Vagina (tissue), 2 donors: ENCODE measurements around the gene GPR158. TPM values are rescaled to one million over a fixed set of nuclear protein-coding genes. Genes with fewer than 3 reads are reported as not detected.

Experiments
- DNase-seq, 2 donors: peaks; one replicate each; pipeline ENCODE4 v3.0.0-alpha.2; 2017; ENCODE audit errors: extremely low spot score in 2 of 2
- H3K27ac ChIP-seq: fragments of 200-600 bp; sonication (generic); one replicate; pipeline ENCODE4 v1.5.1; 2019
- H3K27me3 ChIP-seq: fragments of 200-600 bp; sonication (generic); one replicate; pipeline ENCODE4 v1.5.1; 2019
- H3K36me3 ChIP-seq, 2 donors: fragments of 200-600 bp; sonication (generic); one replicate each; pipeline ENCODE4 v1.5.1; 2017 to 2019
- H3K4me1 ChIP-seq: fragments of 200-600 bp; sonication (generic); one replicate; pipeline ENCODE4 v1.5.1; 2019
- H3K4me3 ChIP-seq, 2 donors: fragments of 200-600 bp; sonication (generic); 1 replicate in 1 of 2; 2 replicates in 1 of 2; pipeline ENCODE4 v1.5.1; 2016 to 2019
- H3K9me3 ChIP-seq: fragments of 200-600 bp; sonication (generic); one replicate; pipeline ENCODE4 v1.5.1; 2019
- CTCF ChIP-seq, 3 experiments: fragments of 450-650 bp in 2 of 3; fragments of 200-600 bp in 1 of 3; sonication (generic) in 1 of 3; IDR thresholded peaks; one replicate each; pipeline ENCODE4 v1.5.1; 2017 to 2019; ENCODE audit warnings: antibody characterized with exemption in 3 of 3, mild to moderate bottlenecking in 2 of 3, moderate library complexity in 2 of 3
- POLR2A ChIP-seq, 2 donors: fragments of 450-650 bp; IDR thresholded peaks; one replicate each; pipeline ENCODE4 v1.6.1; 2017; ENCODE audit warnings: antibody characterized with exemption in 2 of 2, mild to moderate bottlenecking in 2 of 2, moderate library complexity in 2 of 2
- POLR2AphosphoS5 ChIP-seq, 2 donors: sonication (generic); formaldehyde crosslinking; IDR thresholded peaks; one replicate each; pipeline ENCODE4 v1.9.0; 2017; ENCODE audit warnings: antibody characterized with exemption in 2 of 2, mild to moderate bottlenecking in 2 of 2, low read depth in 1 of 2; ENCODE audit not compliant: insufficient read depth in 1 of 2
- intact Hi-C: fragments of 100-400 bp; cut with DNase I; formaldehyde crosslinking; loops from one replicate; pipeline ENCODE4 v1.15.1; 2023
- total RNA-seq: library from RNA; depleted of rRNA; stranded (reverse); fragments of >200 nt; gene quantifications from one replicate; pipeline ENCODE4 v1.2.3, GENCODE V29; 2016

GPR158 gene
- total RNA-seq, 1 donor from 2014 or later, result 0.49 TPM

DNA sequence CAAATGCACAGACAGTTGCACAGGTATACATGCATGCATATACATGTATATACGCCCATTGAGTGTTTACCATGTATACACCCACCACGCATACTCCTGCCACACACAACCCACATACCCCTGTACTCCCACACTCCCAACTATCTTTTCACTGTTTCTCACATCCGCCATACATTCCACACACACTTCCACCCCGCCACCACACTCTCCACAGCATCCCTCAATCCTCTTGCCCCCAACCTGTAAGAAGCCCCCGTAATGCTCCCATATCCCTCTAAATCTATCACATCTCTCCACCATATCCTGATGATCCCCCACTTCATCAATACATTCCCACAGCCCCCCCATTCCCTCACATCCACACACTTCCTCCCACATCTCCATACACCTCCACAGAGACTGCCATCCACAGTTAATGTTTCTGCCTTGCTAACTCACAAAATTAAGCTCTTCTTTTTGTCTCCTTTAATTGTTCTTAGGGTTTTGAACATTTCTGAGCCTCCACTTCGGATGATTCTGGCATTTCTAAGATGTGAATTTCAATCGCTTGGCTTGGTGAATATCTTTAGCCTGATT, 47.4 kb downstream of the GPR158 start:
- Histone ChIP-seq H3K4me3 (no peak overlapping the region), H3K36me3 (no peaks in the 10 kb centered on the region), H3K27me3 (no peaks in the 10 kb centered on the region), H3K4me1 (no peaks in the 10 kb centered on the region), H3K27ac (no peak overlapping the region), H3K9me3 (no peaks in the 10 kb centered on the region)
- no peak for TF ChIP-seq CTCF (IDR thresholded peaks at IDR 0.05)
- no peak for TF ChIP-seq POLR2AphosphoS5 (IDR thresholded peaks at IDR 0.05; ENCODE audit: insufficient read depth in 1 of 2, low read depth in 1 of 2)
- no peak for TF ChIP-seq POLR2A (IDR thresholded peaks at IDR 0.05)
- DNase-seq, result no peak
- intact Hi-C loops, result no loop called here

DNA sequence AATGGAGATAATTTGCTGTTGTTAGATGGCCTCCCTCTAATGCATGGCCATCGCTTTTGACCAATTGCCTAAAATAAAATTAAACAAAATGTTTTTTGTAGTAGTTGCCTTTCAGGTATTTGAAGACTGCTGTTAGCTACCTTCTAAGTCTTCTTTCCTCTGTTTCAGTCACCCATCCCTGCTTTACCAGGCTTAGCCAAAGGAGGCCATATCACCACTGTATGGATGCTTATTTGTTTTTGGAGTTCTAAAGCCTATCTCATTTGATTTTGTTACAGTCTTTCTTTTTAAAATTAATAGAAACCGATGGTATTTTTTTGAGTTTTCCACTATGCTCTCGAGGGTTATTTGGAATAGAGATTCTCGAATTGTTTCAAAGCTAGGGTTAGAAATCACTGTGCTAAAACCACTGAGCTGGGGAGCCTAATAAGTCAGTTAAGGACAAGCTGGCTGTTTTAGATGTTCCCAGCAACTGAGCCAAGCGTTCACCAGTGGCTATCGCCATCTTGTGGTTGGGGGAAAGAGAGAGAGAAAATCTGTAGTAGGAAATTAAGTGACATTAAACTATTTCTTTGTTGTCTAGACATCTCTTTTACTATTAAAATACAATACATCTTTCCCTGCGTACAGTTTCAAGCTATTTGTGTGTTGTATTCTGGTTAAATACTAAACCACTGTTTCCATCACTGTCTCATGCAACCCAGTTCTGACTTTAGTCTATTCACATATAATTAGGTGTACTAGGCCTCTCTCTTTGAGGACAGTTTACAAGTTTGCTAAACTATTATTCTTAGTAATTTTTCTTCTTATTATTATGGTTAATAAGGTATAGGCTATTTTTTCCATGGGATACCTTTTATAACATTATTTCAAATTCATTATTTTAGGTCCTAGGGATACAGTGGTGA, 52.2 kb downstream of the GPR158 start:
- DNase-seq, result no peak
- no peak for TF ChIP-seq POLR2A (IDR thresholded peaks at IDR 0.05)
- no peak for TF ChIP-seq CTCF (IDR thresholded peaks at IDR 0.05)
- H3K4me3 ChIP-seq, result no peak overlapping the region
- intact Hi-C loops, result no loop called here
- no peaks in the 10 kb centered on the region for H3K36me3 ChIP-seq
- H3K9me3 ChIP-seq, result no peaks in the 10 kb centered on the region
- H3K27me3 ChIP-seq, result no peaks in the 10 kb centered on the region
- H3K27ac ChIP-seq, result no peak overlapping the region
- no peaks in the 10 kb centered on the region for H3K4me1 ChIP-seq

GRCh38 chr10:25231751-25232150, 57.0 kb downstream of the GPR158 start:
- DNase-seq, result no peak
- H3K27me3 ChIP-seq, result no peaks in the 10 kb centered on the region
- no peaks in the 10 kb centered on the region for H3K36me3 ChIP-seq
- TF ChIP-seq POLR2AphosphoS5 (IDR thresholded peaks at IDR 0.05; ENCODE audit: insufficient read depth in 1 of 2, low read depth in 1 of 2) (no peak), CTCF (IDR thresholded peaks at IDR 0.05) (no peak), POLR2A (IDR thresholded peaks at IDR 0.05) (no peak)
- intact Hi-C loops, result no loop called here
- H3K9me3 ChIP-seq, result no peaks in the 10 kb centered on the region
- no peak overlapping the region for H3K27ac ChIP-seq
- no peaks in the 10 kb centered on the region for H3K4me1 ChIP-seq
- H3K4me3 ChIP-seq, result no peak overlapping the region

- intact Hi-C loops, result no loop called here
- H3K9me3 ChIP-seq, result no peaks in the 10 kb centered on the region
- TF ChIP-seq POLR2AphosphoS5 (IDR thresholded peaks at IDR 0.05; ENCODE audit: insufficient read depth in 1 of 2, low read depth in 1 of 2) (no peak), POLR2A (IDR thresholded peaks at IDR 0.05) (no peak)
- no peak overlapping the region for H3K27ac ChIP-seq
- H3K27me3 ChIP-seq, result no peaks in the 10 kb centered on the region
- H3K4me1 ChIP-seq, result no peaks in the 10 kb centered on the region
- H3K36me3 ChIP-seq, result no peaks in the 10 kb centered on the region
- no peak overlapping the region for H3K4me3 ChIP-seq
- no peak for DNase-seq
These were observed 57.4 kb downstream of the GPR158 start for GRCh38 chr10:25232204-25232603.

- TF ChIP-seq POLR2AphosphoS5 (IDR thresholded peaks at IDR 0.05; ENCODE audit: insufficient read depth in 1 of 2, low read depth in 1 of 2) (no peak), CTCF (IDR thresholded peaks at IDR 0.05) (no peak), POLR2A (IDR thresholded peaks at IDR 0.05) (no peak)
- intact Hi-C loops, result no loop called here
These were observed 70.4 kb downstream of the GPR158 start for GRCh38 chr10:25245165-25245564.

More at GRCh38 chr10:25245165-25245564, 70.4 kb downstream of the GPR158 start:
- Histone ChIP-seq H3K36me3 (no peaks in the 10 kb centered on the region), H3K27ac (no peak overlapping the region), H3K27me3 (no peaks in the 10 kb centered on the region), H3K4me3 (no peak overlapping the region), H3K4me1 (no peaks in the 10 kb centered on the region), H3K9me3 (no peaks in the 10 kb centered on the region)
- DNase-seq, result no peak
